HG03520 (cell line): Measurements from ENCODE around the gene MEG3.

Source experiments
- ATAC-seq: cut with Tn5 transposase; IDR thresholded peaks from one replicate; pipeline ENCODE4 v1.9.1; 2021; ENCODE audit warnings: mild to moderate bottlenecking, moderate library complexity; ENCODE audit not compliant: unreplicated experiment

The MEG3 gene

DNA sequence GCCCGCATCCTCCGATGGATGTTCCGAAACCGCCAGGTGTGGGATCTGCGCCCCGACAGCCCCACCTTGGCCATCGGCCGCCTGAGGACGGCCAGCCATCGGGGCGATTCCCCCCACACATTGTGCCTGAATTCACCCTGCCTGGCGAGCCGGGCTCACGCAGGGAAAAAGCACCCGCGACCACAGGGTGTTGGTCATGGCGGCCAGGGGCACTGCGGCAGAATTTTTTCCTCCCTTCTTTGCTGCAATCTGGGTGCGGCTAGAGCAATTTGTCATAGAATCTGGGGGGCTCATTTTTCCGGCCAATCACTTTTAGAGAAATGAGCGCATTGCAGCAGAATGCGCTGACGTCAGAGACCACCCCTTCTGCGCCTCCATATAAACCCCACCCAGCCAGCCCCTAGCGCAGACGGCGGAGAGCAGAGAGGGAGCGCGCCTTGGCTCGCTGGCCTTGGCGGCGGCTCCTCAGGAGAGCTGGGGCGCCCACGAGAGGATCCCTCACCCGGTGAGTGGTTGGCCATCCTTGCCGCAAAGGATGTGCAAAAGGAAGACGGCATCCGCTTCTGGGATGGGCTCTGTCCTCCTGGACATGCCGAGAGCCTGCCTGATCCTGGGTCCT, at the start of gene MEG3:
Gene MEG3, plus strand, starts transcription at position 406 of the 619 bp plus-strand sequence.
- no peak for ATAC-seq

DNA sequence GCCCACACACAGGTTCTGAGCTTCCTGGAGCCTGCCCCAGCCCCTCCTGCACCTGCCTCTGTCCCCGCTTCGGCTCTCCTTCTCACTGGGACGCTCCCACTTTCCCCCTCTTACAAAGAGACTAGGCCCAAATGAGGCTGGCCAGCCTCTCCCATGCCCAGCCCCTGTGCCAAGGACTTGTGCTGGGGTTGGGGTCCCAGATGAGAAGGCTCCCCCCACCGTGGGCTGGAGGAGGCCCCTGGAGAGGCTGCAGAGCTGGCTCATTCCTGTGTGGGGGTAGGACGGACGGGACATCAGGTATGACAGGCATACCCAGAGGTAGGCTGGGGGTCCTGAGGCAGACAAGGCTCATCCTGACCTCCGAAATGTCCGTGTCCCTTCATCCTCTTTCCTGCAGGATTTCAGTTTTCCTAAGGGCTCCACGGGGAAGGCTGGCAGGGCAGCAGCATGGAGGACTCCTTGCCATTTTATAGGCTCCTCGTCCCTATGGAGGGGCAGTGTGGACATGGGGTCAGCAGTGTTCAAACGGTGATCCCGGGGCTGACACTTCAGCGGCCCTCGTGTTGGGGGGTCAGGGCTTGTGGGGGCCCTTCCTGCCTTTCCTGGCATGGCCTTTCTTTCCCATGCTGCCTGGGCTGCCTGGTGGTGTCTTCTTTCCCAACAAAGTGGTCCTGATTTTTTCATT, 49.1 kb upstream of the MEG3 start:
- no peak for ATAC-seq

DNA sequence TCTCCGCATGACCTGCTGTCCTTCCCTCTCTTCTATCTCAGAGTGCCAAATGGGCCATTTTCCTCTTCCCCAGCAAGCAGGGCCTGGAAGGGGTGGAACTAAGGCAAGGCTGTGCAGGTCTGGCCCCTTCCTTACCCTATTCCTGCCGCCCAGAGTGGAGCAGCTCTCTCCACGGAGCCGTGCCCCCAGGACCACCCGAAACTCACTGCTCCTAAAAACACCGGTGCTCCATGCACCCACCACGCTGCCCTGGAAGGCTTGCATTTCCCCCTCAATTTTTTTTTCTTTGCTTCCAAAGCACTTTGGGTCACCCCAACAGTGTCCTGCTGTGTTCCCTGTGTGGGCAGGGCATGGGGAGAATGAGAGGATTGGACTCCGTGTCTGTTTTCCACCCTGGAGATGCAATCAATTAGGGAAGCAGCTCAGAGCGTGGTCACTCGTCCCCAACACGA, 48.5 kb upstream of the MEG3 start:
- ATAC-seq = no peak

DNA sequence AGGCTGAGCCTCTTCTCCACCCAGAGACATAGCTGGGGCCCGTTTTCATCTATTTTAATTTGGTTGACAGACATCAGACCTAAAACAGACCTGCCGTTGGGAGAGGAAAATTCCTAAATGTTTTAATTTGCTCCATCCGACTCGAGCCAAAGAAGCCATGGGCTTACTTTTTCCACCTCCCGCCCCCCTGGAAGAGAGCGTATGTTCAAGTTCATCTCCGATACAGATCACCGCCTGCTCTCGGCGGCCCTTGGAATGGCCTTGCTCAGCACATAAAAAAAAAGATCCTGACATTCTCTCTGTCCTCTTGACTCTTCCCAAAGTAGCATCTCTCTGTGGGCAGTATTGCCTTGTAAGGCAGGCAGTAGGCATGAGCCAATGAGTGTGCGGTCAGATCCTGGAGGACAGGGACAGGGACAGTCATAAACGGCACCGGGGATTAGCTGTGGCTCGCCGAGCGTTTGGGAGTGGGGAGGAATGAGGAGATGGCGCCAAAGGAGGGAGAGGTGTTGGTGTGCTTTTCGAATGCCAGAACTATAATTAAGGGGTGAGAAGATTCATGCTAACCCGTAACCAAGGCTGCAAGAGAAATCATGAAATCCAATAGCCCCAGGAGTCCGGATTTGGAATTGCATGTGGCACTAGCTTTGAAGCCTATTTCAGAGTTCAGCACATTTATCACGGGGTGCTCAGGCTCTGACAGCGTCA, 47.9 kb upstream of the MEG3 start:
- ATAC-seq = no peak

DNA sequence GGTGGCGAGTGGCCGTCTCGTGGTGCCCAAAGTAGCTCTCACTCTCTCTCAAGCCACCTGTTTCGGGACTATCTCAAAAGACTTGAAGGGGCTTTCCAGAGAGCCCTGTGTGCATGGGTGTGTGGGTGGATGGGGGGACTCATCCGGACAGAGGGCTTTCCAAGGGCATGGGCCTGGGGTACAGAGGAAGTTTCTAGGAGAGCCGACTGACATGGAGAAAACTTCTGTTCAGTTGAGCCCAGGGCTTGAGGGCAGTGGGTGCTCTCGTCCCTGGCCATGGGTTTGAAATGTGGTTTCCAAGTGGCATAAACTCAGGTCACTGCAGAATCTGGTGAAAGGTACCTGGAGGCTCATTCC, 47.4 kb upstream of the MEG3 start:
- no peak for ATAC-seq

DNA sequence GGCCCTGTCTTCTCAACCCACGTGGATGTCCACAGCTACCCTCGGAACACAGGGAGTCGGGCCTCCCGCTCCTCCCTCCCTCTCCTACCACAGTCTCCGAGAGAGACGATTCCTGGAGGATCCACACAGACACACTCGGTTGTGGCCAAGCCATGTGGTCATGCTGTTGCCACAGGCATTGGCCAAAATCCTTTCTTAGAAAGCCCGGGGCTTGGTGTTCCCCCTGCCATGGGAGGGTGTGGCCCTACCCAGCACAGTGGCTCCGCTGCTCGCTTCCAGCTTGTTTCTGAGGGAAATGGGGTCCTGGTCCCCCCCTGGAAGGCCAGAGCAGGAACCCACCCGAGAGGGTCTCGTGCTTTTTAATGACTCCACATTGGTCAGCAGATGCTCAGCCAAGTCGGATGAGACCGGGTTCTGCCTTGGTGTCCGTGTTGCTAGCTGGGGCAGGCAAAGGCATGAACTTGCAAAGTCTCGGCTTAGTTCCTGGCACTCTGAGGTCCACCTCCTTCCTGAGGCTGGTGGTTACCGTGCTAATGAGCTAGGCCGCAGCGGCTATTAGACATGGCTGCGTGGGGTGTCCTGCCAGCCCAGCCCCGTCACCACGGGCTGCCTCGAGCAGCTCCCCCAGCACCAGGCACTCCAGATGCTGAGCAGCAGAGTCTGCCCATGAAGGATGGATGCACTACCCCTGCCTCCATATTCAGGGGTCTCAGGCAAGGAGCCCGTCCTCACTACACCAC, 46.8 kb upstream of the MEG3 start:
- no peak for ATAC-seq

DNA sequence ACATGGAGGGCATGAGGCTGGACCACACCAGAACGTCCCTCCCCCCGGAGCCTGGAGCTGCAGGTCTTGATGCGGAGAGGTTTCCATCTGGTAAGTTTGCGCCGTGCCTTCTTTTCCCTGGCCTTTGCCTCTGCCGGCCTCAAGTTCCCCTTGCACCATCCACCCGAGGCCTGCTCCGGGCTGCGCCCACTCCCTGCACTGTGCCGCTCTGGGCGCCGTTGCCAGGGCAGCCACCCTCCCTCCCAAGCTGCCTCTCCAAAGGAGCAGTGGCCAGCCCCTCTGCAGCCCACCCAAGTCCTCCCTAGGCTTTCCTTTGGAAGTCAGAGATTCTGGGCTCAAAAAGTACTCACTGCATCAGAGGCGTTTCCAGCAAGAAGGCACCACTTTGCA, 46.2 kb upstream of the MEG3 start:
- ATAC-seq = no peak

DNA sequence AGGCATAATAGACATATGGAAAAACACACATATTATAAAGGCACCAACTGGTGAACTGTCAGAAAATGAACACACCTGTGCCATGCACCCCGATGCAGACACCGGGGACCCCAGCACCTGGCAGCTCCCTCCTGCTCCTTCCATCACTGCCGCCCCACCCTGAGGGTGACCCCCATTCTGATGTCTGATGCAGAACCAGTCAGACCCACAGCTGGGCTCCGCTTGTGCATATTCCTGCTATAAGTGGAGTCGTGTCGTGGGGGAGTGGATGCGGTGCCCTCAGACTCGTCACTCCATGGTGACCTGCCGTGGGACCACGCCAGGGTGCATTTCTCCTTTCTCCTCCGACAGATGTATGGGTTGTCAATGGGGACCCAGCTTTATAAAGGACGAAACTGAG, 45.7 kb upstream of the MEG3 start:
- no peak for ATAC-seq

DNA sequence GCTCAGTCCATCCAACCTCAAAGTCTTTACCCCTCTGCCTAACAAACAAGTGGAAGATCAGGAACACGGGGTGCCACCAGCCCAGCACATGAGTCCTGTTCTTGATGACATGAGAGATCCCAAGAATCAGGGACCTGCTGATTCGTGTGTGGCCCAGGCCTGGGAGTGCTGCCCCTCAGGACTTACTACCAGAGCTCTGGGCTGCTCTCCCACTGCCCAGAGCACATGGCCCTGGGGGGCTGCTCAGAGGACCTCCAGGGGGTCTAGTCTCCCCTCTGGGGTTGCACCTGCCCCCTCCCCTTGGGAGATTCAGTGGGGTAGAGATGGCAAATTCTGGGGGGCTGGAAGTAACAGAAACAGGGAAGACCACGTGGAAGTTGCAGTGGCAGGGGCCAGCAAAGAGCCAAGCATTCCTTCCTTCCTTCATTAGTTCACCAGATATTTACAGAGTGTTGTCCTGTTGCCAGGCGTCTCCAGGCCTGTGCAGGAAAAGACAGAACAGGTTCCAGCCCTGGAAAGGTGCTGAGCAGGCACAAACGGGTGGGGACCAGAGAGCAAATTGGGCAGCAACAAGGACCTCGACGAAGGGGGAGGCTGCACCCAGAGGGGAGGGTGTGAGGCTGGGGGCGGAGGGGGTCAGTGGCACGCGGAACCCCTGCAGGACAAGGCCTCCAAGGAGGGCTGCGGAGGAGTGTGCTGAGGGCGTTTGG, 45.1 kb upstream of the MEG3 start:
- ATAC-seq = no peak

DNA sequence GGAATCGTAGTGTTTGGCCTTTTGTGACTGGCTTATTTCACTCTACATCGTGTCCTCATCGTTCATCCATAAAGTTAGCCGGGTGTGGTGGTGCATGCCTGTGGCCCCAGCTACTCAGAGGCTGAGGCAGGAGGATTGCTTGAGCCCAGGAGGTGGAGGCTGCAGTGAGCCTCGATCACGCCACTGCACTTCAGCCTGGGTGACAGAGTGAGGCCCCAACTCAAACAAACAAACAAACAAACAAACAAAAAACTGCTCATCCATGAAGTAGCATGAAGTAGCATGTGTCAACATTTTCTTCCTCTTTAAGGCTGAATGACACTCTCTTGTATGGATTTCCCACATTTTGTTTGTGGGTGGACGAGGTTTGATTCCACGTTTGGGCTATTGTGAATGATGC, 44.0 kb upstream of the MEG3 start:
- no peak for ATAC-seq

DNA sequence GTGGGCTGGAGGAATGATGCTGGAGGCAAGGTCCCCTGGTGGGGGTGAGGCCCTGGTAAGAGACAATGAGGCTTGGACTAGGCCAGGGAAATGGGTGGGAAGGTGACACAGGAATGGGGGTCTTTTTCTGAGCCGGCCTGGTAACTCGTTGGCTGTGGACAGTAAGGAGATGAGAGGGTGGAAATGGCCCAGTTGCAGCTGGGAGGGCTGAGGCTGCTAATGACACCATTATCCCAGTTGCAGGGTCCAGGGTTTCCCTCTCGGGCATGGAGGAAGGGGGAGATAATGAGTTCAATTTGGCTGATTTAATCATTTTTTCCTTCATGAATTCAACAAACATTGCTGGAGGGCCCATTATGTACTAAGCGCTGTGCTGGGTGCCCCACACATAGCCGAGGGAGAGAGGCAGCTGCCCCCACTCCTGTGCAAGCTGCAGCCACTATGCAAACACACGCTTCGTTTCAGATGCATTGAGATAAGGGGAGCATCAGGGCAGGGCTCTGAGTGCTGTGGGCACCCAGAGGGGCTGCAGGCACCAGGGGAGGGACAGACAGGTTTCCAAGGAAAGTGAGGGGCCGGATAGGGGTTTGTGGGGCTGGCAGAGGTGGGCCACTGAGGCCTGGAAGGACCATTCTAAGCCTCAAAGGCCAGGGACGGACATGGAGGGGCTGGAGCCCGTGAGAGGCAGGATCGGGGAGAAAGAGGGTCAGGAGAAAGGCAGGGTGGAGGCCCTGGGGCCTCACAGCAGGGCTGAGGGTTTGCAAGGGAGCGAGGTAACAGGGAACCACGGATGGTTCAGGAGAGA, 43.2 kb upstream of the MEG3 start:
- no peak for ATAC-seq

DNA sequence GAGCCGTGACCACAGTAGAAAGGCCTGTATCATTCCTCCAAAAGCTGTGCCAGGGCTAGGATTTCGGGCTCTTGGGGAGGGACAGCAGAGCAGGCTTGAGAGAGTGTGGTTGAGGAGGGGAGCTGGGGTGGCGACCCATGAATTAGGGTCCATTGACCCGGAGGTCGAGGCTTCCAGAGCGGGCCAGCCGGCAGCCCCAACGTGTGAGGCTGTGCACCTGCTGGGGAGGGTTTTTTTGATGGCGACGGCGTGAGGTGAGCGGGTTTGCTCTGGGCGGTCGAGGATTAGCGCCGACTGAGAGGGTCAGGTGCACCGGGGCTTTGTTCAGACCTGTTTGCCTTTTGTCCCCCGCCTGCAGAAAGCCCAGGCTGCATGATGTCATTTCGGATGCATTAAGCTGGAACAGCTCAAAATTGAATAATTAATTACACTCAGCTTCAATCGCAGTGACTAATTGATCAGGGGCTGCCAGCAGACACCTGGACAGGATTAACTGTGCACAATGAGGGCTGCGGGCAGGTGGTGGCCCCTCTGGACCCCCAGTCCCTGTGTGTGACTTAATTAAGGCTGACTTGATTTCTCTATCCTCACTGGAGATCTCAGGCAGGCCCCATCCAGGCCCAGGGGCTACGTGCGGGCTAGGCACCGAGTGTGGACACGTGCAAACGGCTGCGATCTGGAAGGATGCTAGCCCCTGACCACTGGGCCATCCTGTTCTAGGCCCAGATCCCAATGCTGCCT, 42.1 kb upstream of the MEG3 start:
- no peak for ATAC-seq

DNA sequence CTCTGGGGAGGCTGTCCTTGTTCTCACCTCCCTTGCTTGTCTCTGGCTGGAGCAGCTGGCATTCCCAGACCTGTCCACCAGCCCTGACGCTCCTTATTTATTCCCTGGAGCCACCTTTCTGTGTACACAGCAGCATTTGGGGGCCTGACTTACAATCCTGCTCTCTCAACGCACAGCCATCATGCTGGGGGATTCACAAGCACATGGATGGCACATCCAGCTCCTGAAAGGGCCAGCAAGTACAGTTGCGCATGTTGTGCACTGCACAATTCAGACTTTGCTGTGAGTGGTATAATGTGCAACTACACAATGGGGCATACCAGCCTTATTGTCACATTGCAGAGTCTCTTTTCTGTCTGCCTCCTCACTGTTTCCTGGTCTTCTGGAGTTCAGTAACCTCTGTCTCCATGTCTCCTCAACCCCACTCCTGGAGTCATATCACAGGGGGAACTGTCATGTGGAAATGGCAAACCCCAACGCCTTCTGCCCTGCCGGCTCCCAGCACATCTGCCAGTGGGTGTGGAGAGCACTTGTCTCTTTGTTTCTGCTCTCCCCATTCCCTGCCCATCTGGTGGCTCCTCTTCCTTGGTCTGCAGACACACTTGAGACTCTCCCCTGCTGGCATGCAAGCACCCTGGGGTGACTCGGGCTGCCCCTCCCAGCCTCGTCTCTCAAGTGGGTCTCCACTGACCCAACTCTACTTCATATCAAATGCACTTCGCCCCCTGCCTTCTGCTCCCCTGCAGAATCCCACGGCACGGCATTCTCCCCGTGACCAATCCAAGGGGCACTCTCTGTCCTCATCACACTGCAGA, 41.2 kb upstream of the MEG3 start:
- no peak for ATAC-seq

DNA sequence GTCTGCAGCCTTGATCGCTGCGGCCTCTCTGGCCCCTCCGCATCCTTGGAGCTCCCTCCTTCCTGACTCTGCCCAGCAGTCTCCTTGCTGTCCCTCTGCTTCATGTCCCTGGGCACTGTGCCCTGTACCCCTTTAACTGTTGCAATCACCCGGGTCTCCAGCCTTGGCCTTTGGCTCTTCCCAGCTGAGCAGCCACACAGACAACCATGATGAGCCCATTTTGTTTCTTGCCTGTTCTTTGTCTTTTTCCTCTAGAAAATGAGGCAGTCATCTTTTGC, 40.6 kb upstream of the MEG3 start:
- no peak for ATAC-seq

DNA sequence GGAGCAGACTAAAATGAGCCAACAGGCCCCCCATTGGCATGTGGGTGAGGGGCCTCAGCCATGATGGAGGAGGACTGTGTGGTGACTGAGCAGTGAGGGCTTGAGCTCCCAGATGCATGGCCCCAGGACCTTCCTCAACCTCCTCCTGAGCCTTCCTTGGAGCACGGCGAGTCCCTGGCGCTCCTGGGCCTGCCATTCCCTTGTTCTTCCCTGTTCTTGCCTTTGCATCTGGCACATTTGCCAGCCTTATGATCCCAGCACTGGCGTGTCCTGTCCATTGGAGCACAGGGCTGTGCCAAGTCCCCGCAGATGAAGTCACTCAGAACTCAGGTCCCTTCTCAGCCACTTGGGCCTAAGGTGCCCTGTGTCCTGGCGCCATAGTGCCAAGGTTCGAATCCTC, 40.3 kb upstream of the MEG3 start:
- no peak for ATAC-seq

DNA sequence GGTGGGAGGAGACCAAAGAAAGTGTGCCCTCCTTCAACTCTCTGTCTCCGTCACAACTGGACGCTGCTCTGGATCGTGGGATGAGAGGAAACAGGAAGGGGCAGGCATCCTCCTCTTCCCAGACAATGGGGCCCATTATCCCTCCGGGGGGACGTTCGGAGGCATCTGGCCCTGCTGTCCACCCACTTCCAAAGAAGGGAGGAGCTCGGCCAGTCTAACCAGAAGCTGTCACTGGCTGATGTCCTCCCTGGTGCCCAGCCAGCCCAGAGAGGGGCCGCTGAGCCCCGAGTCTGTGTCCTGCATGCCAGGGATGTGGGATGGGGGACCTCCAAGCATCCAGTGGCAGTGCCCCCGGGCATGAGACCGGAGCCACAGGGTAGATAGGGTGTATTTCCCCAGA, 39.8 kb upstream of the MEG3 start:
- ATAC-seq = no peak

DNA sequence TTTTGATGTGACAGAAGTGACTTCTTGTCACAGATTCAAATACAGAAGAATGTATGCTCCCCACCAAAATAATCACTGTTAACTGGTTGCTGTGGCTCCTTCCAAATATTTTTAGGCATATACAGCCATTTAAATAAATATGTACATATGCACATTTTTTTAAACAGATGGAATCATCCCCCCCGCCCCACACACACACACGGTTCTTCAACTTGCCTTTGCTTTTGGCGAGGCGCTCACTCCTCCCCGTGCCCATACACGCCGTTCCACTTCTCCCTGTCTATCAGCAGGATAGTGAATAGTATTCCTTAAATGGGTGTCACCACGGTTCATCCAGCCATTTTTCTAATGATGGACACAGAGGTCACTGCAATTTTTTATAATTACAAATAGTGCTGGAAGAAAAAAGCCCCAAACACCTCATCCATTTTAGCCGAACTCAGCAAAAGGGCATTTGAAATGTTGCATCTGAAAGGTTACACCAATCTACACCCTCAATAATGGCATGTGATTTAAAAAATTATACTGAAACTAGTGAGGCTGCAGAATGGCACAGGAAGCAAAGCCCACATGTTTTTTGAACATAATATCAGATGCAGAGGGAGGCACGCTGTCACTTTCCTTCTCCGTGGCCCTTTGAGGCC, 39.2 kb upstream of the MEG3 start:
- no peak for ATAC-seq

DNA sequence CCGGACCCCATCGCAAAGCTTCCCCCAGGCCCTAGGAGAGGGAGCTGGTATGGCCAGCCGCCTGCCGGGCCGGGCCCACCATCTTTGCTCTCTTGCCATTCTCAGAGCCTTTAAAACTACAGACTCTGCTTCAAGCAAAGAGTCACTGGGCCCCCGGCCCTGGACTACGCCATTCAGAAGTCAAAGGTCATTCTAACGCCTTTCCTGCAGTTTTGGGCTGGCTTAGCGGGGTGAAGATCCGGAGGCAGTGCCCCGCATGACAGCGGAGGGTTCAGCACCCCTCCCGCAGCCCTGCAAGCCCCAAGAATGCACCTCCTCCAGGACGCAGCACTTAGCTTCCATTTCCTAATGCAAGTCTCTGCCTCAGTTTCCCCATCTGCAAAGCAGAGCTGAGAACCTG, 38.3 kb upstream of the MEG3 start:
- no peak for ATAC-seq
